GM04503 (cell line): ENCODE measurements around the gene DPY19L1.
"Not testable (repeated sequence)": the region's sequence is repeated elsewhere in the genome, so short reads cannot be mapped to it uniquely, and the experiment has no call there.

ENCODE experiments used
- DNase-seq: peaks from one replicate; pipeline ENCODE4 v3.0.0-alpha.2; 2012; ENCODE audit warnings: low read depth

DPY19L1 gene

DNA sequence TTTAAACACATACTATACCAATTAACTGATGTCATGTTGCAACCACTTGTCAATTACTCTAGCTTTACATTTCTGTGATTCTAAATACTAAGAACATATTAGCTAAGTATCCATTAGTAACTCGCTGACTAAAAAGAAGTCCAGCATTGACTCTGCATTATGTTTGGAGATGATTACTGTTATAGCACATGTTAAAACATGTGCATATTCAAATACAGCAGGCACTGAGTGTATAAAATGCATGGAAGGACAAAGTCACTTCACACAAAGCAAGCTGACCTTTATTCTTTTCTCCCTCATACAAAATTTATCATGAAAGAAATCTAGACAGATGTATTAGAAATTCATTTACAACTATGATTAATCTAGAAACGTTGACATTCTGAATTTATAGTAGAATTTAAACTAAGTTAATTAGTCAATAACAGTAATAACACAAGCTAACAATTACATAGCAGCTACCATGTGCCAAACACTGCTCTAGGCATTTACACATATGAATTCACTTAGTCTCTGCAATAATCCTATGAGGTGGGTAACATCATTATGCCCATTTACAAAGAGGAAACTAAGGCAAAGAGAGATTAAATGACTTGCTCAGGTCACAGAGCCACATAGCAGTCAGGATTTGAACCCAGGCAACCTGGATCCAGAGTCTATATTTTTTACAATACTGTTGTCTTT is 48.7 kb downstream of the DPY19L1 start:
- DNase-seq, result not testable (repeated sequence)

DNA sequence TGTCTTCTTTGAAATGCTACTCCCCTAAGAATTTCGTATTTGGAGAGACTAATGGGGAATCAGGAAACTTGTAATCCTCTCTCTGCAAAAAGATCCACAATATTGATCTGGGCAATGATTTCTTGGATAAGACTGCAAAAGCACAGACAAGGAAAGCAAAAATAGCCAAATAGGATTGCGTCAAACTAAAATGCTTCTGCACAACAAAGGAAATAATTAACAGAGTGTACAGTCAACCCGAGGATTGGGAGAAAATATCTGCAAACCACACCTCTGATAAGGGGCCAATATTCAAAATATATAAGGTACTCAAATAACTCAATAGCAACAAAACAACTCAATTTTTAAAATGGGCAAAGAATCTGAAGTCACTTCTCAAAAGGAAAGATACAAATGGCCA is 52.1 kb downstream of the DPY19L1 start:
- DNase-seq, result not testable (repeated sequence)

DNA sequence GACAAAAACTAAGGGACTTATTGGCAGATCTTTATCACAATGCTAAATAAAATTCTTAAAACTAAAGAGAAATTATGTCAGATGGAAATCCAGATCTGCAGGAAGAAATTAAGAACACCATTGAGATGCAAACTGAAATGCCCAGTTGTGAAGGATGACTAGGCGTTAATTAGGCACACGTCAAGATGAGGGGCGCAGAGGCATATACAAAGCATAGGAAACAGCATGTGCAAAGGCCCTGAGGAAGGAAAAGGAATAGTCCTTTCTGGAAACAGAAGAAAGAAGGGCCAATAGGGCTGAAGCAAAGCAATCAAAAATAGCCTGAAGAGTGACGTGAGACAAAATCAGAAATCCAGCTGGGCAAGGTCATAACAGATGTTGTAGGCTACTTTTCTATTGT is 53.1 kb downstream of the DPY19L1 start:
- not testable (repeated sequence) for DNase-seq

DNA sequence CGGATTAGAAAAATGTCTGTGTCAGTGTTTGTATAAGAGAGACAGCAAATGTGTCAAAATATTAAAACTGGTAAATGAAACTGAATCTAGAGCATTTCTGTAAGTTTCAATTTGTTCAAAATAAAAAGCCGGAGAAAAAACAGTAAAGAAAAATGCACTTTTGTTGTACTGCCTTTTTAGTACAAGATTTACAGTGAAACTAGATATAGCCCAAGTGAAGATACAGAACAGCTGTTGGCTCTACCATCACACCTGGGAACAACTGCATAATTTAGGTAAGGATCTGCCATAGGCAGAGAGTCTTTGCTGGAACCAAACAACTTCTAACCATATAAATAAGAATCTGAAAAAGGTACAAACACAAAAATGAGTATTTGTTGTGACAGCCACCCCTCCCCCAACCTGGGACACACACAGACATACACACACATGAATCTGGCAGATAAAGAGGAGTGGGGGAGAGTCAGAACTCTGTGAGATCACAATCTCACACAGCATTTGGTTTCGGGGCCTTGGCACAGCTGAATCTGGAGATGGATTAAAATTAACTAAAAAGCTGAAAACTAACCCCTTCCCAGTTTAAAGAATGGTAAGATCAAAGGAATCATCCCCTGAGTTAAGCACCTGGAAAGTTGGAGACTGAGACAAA is 54.8 kb downstream of the DPY19L1 start:
- DNase-seq, result no peak

DNA sequence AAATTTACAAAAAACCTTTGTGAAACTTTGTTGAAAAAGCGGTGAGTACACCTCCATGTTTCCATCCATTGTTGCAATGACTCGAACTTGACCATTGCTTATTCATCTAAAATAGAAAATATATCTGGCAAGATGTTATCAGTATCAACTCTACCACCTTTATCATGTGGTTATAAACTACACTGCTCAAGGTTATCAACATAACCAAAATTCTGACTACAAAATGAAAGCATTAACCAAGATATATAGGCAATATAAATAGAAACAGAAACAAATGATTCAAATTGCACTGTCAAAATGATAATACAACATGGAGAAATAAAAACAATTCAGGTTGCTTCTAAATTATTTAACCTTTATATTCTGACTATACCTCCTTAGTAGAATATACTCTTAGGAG is 58.2 kb downstream of the DPY19L1 start:
- DNase-seq, result not testable (repeated sequence)

DNA sequence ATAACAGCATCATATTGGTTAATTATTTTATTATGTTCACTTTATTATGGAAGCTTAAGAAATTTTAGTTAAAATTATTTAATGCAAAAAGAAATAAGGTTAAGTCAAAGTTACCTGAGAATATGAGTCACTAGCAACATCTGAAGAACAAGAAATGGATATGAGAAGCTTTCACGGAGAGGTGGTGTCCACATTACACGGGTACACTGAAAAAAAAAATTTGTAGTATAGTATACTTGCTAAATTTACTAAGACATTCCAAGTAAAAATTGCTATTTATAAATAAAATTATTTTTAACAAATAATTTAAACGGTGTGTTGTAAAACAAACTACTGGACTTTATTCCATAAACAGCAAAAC is 63.9 kb downstream of the DPY19L1 start:
- no peak for DNase-seq

DNA sequence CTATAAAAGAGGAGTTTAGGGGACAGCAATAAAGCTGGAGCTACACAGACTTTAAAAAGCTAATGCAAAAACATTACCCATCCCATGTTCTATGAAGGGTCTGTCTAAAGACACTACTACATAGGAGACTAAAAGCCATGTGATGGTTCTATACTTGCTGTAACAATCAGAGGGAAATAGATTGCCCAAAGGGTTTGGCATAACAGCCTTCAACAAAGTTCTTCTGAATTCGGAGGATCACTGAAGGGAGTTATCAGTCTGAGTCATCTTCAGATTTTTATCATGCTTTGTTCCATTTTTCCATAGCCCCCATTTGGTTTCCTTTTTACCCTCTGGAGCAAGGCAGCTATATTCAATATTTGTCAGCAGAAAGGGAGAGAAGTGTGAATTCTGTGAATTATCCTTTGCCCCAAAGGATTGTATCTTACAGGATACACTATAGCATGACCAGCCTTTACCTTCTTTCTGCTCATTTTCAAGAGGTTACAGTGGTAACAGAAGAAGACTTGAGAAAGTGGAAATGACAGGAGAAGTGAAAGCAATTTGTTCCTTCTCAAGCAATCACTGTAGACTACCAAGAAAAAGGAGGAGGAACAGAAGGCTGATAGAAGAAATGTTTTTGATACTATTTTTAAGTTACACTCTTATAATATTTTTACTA is 64.4 kb downstream of the DPY19L1 start:
- DNase-seq, result not testable (repeated sequence)

DNA sequence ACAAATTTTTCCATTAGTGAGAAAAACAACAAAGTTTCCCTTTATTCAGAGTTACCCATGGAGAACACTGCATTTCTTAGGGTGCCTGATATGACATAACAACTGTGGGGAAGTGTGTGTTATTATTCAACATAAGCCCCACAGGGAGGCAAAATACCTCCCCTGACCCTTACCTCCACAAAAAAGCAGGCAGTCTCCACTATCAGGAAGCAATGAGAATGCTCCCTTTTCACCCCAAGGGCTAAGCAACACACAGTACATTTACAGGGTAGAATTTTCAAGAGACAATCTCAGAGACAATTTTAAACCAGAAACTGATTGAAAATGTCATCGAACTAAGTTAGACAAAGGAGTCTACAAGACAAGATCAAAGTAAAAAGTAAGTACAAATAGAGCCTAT is 69.5 kb downstream of the DPY19L1 start:
- not testable (repeated sequence) for DNase-seq

DNA sequence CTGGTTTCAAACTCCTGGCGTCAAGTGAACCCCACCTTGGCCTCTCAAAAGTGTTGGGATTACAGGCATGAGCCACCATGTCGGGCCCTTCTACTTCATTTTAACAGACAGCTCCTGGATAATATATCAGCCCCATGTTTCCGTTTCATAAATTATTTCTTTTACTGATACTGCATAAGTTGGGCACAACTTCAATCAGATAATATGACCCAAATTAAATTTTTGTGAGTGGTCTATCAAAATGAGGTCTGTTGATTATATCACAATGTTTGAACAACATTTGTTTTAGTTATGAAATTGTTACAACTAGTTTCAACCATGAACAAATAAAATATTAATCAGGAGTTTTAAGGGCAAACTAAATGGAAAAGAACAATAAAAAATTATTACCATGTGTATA is 70.8 kb downstream of the DPY19L1 start:
- not testable (repeated sequence) for DNase-seq

DNA sequence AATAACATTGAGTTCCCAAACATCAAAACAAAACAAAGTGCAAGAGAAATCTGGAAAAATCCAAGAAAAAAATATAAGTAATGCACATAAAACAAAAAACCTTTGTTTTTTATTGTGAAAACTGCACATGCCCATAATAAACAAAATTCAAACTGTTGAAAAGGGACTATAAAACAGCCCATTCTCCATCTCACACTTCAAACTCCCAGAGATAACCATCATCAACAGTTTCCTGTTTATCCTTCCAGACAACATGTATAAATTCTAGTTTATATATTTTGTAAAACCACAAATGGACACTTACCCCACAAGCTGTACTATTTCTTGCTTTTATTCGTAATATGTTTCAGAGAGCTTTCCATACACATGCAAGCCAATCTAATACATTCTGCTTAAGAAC is 79.3 kb downstream of the DPY19L1 start:
- no peak for DNase-seq

DNA sequence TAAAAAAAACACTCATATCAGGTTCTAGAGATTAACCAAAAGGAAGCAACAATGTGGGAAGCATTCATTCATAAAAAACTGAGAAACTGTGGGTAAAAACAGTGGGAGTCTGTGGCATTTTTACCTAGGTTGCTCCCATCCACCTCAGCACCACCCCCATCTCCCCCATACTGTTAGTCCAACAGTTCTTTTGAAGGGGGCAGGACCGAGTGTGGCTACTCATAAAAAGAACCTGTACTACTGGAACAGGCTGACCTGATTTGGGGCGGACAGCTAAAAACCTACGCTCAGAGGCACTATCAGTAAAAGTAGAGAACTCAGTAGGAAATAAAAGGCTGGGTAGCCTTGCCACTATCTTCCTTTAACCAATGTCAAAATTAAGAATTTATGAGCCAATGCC is 84.5 kb downstream of the DPY19L1 start:
- DNase-seq, result no peak

DNA sequence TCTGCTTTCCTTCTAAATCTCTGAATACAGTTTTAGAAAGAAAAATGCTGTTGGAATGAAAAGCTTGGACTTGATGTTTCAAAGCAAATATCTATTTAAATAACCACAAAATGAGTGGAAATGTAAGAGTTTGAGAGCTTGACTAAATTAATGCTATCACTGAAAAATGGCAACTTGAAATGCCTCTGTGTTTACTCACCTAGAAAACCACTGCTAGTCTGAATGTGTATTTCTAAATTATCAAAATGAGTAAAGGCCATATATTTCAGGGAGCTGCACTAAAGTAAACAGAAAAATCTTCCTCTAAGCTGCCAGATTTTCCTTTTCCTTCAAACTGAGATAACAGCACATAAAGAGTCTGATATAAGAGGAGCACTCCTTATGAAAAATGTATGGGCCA is 87.9 kb downstream of the DPY19L1 start:
- DNase-seq, result peak; percentile 32

DNA sequence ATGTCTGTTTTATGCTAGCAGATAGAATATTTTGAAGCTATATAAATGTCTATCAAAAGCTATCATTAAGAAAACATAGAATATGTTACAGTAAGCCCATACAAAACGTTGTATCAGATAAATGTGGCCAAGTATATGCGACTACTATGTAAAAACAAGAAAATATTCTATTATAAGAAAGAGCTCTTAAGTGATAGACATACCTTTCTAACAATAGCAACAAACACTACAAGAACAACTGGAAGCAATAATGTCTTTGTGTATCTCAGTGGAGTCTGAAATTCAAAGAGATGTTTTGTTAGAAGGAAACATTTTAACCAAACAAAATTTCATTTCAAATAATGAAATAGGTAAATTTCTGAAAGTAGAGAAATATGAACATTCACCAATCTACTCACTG is 89.9 kb downstream of the DPY19L1 start:
- not testable (repeated sequence) for DNase-seq

DNA sequence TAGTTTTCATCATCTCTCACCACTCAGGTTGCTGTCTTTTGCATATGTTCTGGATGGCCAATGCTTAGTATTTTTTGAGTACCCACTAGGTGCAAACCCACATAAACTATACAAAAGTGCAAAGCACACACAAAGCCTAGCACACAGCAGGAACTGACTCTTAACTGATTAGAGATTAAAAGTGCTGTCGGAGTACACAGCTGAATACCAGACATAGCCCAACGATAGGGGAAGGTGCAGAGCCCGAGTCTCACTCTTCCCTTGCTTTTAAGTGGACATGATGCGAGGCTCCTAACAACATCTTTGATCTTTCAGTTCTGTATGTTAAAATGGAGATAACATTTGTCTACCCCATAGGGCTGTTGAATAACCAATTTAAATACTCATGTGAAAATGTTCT is 90.8 kb downstream of the DPY19L1 start:
- no peak for DNase-seq

DNA sequence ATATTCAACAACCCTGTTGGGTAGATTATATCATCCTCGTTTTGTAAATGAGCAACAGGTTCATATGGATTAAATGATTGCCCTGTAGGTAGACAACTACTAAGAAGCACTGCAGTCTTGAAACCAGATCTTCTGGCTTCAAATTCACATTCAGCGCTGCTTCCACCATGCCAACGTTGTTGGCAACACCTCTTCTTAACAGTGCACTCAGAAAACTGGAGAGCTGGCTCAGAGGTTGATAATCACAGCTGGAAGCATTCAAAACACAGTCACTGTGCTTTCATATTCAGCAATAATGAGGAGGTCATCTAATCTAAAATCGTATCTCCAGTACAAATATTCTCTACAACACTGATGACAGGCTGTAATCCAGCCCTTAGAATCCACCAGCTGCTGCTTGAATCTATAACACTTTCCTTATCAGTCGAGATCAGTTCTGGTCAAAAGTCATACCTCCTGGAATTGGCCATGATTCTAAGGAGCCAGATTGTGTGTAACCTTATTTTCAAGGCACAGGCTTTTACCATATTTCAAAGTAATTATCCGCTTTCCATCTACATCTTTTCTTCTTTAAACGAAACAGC is 91.3 kb downstream of the DPY19L1 start:
- DNase-seq, result not testable (repeated sequence)

DNA sequence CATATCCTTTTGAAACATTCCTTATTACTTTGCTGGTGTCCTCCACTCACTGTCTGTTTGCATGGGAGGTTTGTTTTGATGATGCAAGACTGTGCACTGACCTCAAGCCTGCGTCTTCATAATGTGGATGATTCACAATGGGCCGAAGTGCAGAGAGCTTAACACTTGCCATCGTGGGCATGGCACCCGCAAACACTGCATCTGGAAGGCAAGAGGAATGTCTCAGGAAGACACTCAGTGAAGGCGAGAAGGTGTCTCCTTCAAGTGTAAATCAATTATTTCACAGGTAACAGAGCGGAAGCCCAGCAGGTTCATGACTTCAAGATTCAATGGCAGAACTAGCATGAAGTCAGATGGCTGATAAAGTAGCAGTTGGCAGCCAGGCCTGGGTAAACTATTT is 98.1 kb downstream of the DPY19L1 start:
- no peak for DNase-seq

DNA sequence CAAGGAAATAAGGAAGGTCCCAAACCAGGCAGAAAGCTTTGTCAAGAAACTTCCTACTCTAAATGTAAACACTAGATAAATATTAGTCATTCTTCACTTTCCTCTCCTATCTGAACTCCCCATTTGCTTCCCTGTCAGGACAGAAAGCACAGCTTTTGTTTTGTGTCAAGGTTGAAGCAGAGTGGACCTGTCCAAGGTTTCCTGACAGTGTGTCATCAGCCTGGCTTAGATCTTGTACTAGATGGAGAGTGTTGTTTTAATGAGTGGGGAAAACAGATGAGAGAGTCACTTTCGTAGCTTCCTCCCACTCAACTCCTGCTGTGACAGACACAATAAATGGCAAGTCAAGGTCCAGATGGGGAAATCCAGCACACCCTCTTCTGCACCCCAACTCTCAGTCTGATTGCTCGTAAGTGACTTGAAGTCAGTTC is 101.5 kb downstream of the DPY19L1 start:
- not testable (repeated sequence) for DNase-seq

DNA sequence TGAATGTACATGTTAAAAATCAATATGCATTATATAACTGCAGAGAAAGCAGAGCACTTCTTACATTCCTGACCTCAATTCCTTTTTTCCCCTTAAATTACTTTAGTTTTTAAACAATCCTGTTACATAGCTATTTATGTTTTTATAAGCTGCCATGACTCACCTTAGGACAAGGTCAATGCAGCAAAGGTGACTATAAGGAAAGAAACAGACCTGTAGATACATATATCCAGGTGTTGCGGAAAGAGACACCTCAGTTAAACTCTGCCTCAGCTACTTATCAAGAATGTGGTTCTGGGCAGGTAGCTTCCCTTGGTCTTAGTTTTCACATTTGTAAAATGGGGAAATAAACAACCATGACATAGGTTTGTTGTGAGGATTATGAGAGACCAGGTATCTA is 105.5 kb downstream of the DPY19L1 start:
- no peak for DNase-seq

DNA sequence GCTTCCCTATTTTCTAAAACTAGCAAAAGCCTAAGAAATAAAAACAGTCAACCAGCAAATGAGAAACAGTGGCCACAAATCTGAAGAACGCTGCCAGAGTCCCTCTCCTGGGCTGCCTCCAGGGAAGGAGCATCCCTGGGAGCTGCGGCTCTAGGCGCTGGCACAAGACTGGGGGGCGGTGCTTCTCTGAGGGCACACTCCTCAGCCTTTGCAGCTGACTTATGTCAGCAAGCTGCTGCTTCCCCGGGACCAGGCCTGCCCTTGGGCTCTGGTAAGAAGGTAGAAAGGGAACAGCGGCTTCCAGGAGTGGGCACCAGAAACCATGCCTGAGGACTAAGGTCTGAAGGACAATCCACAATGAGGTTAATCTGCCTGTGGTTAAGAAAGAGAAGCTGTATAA is 107.5 kb downstream of the DPY19L1 start:
- DNase-seq, result not testable (repeated sequence)

DNA sequence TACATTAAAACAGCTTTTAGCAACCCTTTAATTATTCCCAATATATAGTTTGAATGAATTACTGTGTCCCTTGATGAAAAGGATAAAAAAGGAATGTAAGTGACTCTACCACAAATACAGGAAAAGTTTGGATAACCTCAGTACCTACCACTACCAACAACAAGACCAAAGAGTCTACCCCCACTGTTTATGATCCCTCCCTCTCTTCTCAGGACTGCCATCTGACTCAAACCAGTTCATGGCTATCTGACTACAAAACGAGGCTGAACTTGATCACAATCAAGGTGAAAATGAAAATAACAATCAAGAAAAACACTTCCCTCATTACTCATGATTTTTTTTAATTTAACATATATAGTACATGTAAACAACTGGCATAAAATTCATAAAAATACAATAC is 108.7 kb downstream of the DPY19L1 start:
- DNase-seq, result no peak

DNA sequence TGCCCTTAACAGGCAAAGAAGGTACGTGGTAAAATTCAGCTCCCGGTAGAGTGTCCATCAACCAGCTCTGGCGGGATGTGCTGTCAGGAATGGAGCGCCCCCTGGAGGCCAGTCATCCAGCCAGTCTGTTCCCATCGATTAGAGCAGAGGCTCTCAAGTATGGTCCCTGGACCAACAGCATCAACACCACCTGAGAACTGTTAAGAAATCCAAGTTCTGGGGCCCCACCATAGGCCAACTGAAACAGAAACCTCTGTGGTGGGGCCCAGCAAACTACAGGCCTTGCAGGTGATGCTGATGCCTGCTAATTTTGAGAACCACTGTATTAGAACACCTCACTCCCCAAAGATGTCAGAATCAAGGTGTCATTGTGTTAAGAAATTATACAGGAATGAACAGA is 109.2 kb downstream of the DPY19L1 start:
- DNase-seq, result no peak

DNA sequence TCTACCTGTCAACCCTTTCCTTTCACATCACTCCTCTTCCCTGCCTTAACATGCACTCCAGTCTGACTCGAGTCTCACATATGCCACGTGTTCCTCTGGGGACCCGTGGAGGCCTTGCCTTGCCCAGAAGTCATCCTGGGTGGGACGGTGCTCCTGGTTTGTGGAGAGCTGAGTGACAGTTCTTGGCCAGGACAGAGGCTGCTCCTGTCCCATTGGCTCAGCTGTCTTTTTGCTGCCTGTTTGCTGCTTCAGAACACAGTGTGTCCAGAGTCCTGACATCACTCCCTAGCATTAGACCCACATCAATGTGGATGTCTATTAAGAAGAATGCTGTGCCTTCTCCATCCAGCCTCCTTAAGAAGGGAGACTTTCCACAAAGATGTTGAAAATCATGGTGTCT is 116.8 kb downstream of the DPY19L1 start:
- DNase-seq, result not testable (repeated sequence)

DNA sequence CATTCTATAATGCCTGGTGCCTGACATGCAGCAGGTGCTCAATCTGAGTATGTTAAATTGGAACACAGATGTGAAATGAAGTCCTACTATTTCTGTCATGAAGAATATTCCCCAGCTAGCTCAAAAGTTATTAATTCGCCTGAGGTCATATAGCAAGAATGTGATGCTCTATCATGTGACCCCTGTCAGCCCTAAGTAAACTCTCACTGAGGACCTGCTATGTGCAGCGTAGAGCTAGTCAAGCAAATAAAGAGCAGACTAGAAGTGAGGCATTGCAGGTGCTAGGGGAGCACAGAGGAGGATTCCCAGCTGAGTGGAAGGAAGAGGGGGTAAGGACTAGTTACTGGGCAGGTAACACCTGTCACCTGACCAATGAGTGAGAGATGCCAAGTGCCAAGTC is 118.2 kb downstream of the DPY19L1 start:
- DNase-seq, result not testable (repeated sequence)
